ENCODE results near the gene USP3. TPM values are rescaled to one million over a fixed set of nuclear protein-coding genes. Genes with fewer than 3 reads are reported as not detected.

Gene USP3
- total RNA-seq, 1 donor from 2014 or later, result 64.2 TPM

GRCh38 chr15:63461230-63461985, 43.0 kb upstream of the USP3 start:
- Histone ChIP-seq H3K36me3 (no peaks in the 10 kb centered on the region), H3F3A (ENCODE audit: low read depth) (peaks cover 6% of the 10 kb centered on the region), H4K20me1 (ENCODE audit: low read depth) (no peaks in the 10 kb centered on the region), H3K27me3 (no peaks in the 10 kb centered on the region), H2AFZ (replicated peaks) (peak overlapping the region; percentile 98), H3K4me2 (peak overlapping the region; percentile 62), H3K79me2 (ENCODE audit: low read depth) (no peaks in the 10 kb centered on the region), H3K27ac (no peak overlapping the region), H3K4me1 (peaks cover 23% of the 10 kb centered on the region), H3K9me3 (ENCODE audit: low read depth) (no peaks in the 10 kb centered on the region), H3K4me3 (peak overlapping the region; percentile 17), H3K9ac (no peak overlapping the region)
- Mint-ChIP-seq H3K36me3 (no peaks in the 10 kb centered on the region), H3K4me1 (peaks cover 32% of the 10 kb centered on the region), H3K4me3 (no peak overlapping the region), H3K9me3 (peaks cover 14% of the 10 kb centered on the region), H3K27me3 (ENCODE audit: insufficient read depth, low read depth) (peaks cover 7% of the 10 kb centered on the region), H3K27ac (no peak overlapping the region)
- TF ChIP-seq EZH2phosphoT487 (IDR thresholded peaks at IDR 0.05) (no peak), EZH2 (IDR thresholded peaks at IDR 0.05) (no peak), CTCF (IDR thresholded peaks at IDR 0.05) (peak; percentile 50)
- peak; percentile 71 for DNase-seq (ENCODE audit: low spot score)

- no peaks in the 10 kb centered on the region for H3K9me3 ChIP-seq (ENCODE audit: low read depth)
- no peaks in the 10 kb centered on the region for H3K79me2 ChIP-seq (ENCODE audit: low read depth)
- H4K20me1 ChIP-seq (ENCODE audit: low read depth), result no peaks in the 10 kb centered on the region
- no peak overlapping the region for H3K4me2 ChIP-seq
- no peak for DNase-seq (ENCODE audit: low spot score)
- H3K36me3 ChIP-seq, result no peaks in the 10 kb centered on the region
- no peak overlapping the region for H3K27ac Mint-ChIP-seq
- H3K9me3 Mint-ChIP-seq, result peaks cover 14% of the 10 kb centered on the region
- peaks cover 6% of the 10 kb centered on the region for H3F3A ChIP-seq (ENCODE audit: low read depth)
- H3K9ac ChIP-seq, result no peak overlapping the region
- H3K4me3 ChIP-seq, result no peak overlapping the region
- peaks cover 38% of the 10 kb centered on the region for H3K4me1 Mint-ChIP-seq
- no peaks in the 10 kb centered on the region for H3K36me3 Mint-ChIP-seq
- TF ChIP-seq EZH2phosphoT487 (IDR thresholded peaks at IDR 0.05) (no peak), EZH2 (IDR thresholded peaks at IDR 0.05) (no peak), CTCF (IDR thresholded peaks at IDR 0.05) (no peak)
- no peak overlapping the region for H3K4me3 Mint-ChIP-seq
- no peaks in the 10 kb centered on the region for H3K27me3 ChIP-seq
- no peak overlapping the region for H2AFZ ChIP-seq (replicated peaks)
- H3K4me1 ChIP-seq, result peaks cover 20% of the 10 kb centered on the region
- no peak overlapping the region for H3K27ac ChIP-seq
- peaks cover 7% of the 10 kb centered on the region for H3K27me3 Mint-ChIP-seq (ENCODE audit: insufficient read depth, low read depth)
These were observed 42.3 kb upstream of the USP3 start for GRCh38 chr15:63462088-63462487.

- peaks cover 37% of the 10 kb centered on the region for H3K4me1 Mint-ChIP-seq
- peaks cover 6% of the 10 kb centered on the region for H3F3A ChIP-seq (ENCODE audit: low read depth)
- no peaks in the 10 kb centered on the region for H4K20me1 ChIP-seq (ENCODE audit: low read depth)
- TF ChIP-seq EZH2phosphoT487 (IDR thresholded peaks at IDR 0.05) (no peak), CTCF (IDR thresholded peaks at IDR 0.05) (no peak), EZH2 (IDR thresholded peaks at IDR 0.05) (no peak)
- peak overlapping the region; percentile 36 for H3K27ac Mint-ChIP-seq
- H3K27me3 Mint-ChIP-seq (ENCODE audit: insufficient read depth, low read depth), result peaks cover 7% of the 10 kb centered on the region
- no peaks in the 10 kb centered on the region for H3K36me3 Mint-ChIP-seq
- DNase-seq (ENCODE audit: low spot score), result no peak
- H3K4me2 ChIP-seq, result no peak overlapping the region
- no peak overlapping the region for H3K9ac ChIP-seq
- no peak overlapping the region for H3K27ac ChIP-seq
- no peaks in the 10 kb centered on the region for H3K79me2 ChIP-seq (ENCODE audit: low read depth)
- no peaks in the 10 kb centered on the region for H3K9me3 ChIP-seq (ENCODE audit: low read depth)
- peaks cover 12% of the 10 kb centered on the region for H3K9me3 Mint-ChIP-seq
- H3K4me3 Mint-ChIP-seq, result no peak overlapping the region
- H2AFZ ChIP-seq (replicated peaks), result no peak overlapping the region
- peaks cover 15% of the 10 kb centered on the region for H3K4me1 ChIP-seq
- H3K36me3 ChIP-seq, result no peaks in the 10 kb centered on the region
- no peaks in the 10 kb centered on the region for H3K27me3 ChIP-seq
- no peak overlapping the region for H3K4me3 ChIP-seq
These were observed 41.4 kb upstream of the USP3 start for GRCh38 chr15:63463036-63463435.
